Upper lobe of right lung (tissue), 1 donor: ENCODE data around the gene MAML3. TPM values are rescaled to one million over a fixed set of nuclear protein-coding genes. Genes with fewer than 3 reads are reported as not detected.

Source experiments
- ATAC-seq: fragments of 200-7000 bp; cut with Tn5 transposase; one replicate; pipeline ENCODE4 v1.9.1; 2020; ENCODE audit warnings: mild to moderate bottlenecking, moderate library complexity
- DNase-seq: peaks from one replicate; pipeline ENCODE4 v3.0.0-alpha.2; 2020
- H3K27ac ChIP-seq: fragments of 200-600 bp; one replicate; pipeline ENCODE4 v1.8.0; 2022
- H3K27me3 ChIP-seq: fragments of 200-600 bp; one replicate; pipeline ENCODE4 v1.8.0; 2022; ENCODE audit warnings: mild to moderate bottlenecking
- H3K36me3 ChIP-seq: fragments of 200-600 bp; one replicate; pipeline ENCODE4 v1.8.0; 2022
- H3K4me1 ChIP-seq: fragments of 200-600 bp; one replicate; pipeline ENCODE4 v1.8.0; 2022
- H3K4me3 ChIP-seq: fragments of 200-600 bp; one replicate; pipeline ENCODE4 v1.8.0; 2022; ENCODE audit warnings: mild to moderate bottlenecking
- H3K9me3 ChIP-seq: fragments of 200-600 bp; one replicate; pipeline ENCODE4 v1.8.0; 2022
- intact Hi-C: fragments of 100-400 bp; cut with DNase I; formaldehyde crosslinking; loops from one replicate; pipeline ENCODE4 v1.11.0; 2022
- total RNA-seq: library from RNA; stranded (reverse); fragmentation: NEBNext Ultra II Directional; extraction: Animal tissue kit (Norgen Biotek cat#: 25700); gene quantifications from one replicate; pipeline ENCODE4 v1.2.1, GENCODE V29; 2021
- TF ChIP-seq, protein P1 (sequence below): fragments of 200-600 bp; IDR thresholded peaks from one replicate; pipeline ENCODE4 v1.8.0; 2022; ENCODE audit warnings: antibody characterized with exemption
- donor health status: DM: no; HTN: yes; CAD: no; lungs with severe emphysema.

MAML3 gene
- total RNA-seq, 1 donor from 2014 or later = 13.1 TPM

DNA sequence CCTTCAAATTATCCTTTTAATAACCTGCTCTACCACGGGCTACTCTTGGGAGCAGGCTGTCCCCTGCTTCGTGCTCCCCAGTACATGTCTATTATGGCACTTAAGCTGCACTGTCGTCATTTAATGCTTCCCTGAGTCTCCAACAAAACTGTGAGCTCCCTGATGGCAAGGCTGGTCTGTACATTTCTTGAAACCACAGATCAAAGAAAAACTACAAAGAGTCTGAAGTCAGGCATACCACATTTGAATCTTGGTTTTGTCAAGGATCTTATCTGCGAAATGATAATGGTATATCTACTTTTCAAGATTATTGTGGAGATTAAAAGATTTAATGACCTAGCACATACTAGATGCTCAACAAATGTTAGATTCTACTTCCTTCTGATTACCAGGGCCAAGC is 45.7 kb downstream of the MAML3 start:
- no peak overlapping the region for H3K4me3 ChIP-seq
- no peaks in the 10 kb centered on the region for H3K27me3 ChIP-seq
- no peaks in the 10 kb centered on the region for H3K36me3 ChIP-seq
- no peak overlapping the region for H3K27ac ChIP-seq
- intact Hi-C loops = no loop called here
- ATAC-seq (no peak), DNase-seq (no peak)
- no peaks in the 10 kb centered on the region for H3K4me1 ChIP-seq
- TF ChIP-seq, protein P1, sequence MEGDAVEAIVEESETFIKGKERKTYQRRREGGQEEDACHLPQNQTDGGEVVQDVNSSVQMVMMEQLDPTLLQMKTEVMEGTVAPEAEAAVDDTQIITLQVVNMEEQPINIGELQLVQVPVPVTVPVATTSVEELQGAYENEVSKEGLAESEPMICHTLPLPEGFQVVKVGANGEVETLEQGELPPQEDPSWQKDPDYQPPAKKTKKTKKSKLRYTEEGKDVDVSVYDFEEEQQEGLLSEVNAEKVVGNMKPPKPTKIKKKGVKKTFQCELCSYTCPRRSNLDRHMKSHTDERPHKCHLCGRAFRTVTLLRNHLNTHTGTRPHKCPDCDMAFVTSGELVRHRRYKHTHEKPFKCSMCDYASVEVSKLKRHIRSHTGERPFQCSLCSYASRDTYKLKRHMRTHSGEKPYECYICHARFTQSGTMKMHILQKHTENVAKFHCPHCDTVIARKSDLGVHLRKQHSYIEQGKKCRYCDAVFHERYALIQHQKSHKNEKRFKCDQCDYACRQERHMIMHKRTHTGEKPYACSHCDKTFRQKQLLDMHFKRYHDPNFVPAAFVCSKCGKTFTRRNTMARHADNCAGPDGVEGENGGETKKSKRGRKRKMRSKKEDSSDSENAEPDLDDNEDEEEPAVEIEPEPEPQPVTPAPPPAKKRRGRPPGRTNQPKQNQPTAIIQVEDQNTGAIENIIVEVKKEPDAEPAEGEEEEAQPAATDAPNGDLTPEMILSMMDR = no peak
- no peaks in the 10 kb centered on the region for H3K9me3 ChIP-seq

- H3K4me1 ChIP-seq = no peaks in the 10 kb centered on the region
- H3K27ac ChIP-seq = no peak overlapping the region
- TF ChIP-seq, protein P1 = no peak
- no peaks in the 10 kb centered on the region for H3K36me3 ChIP-seq
- no peaks in the 10 kb centered on the region for H3K27me3 ChIP-seq
- no peak overlapping the region for H3K4me3 ChIP-seq
- no peaks in the 10 kb centered on the region for H3K9me3 ChIP-seq
- ATAC-seq (peak; percentile 50), DNase-seq (no peak)
- intact Hi-C loops = no loop called here
These were observed 47.6 kb downstream of the MAML3 start for GRCh38 chr4:140106289-140106844.

GRCh38 chr4:140105436-140105835 is 48.5 kb downstream of the MAML3 start:
- H3K27me3 ChIP-seq = no peaks in the 10 kb centered on the region
- ATAC-seq = no peak
- H3K4me3 ChIP-seq = no peak overlapping the region
- DNase-seq = no peak
- TF ChIP-seq, protein P1 = no peak
- no peaks in the 10 kb centered on the region for H3K9me3 ChIP-seq
- no peaks in the 10 kb centered on the region for H3K4me1 ChIP-seq
- intact Hi-C loops = no loop called here
- H3K27ac ChIP-seq = no peak overlapping the region
- H3K36me3 ChIP-seq = no peaks in the 10 kb centered on the region

DNA sequence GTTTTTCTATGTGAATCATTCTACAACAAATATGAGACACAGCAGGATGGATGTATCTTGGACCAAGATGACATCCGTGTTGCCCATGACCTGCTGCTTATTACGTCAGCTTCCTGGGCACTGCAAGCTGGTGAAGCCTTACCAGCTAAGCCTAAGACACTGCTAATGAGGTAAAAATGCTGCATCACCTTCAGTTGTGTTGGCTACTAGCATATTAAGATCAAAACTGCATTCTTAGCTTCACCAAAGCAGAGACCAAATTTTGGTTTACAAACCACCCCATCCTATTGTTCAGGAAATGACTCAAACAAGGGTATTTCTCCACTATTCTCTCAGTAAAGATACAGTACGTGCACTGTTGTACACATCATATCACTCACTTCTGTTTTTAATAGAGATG is 50.3 kb downstream of the MAML3 start:
- DNase-seq (no peak), ATAC-seq (no peak)
- intact Hi-C loops = no loop called here
- H3K36me3 ChIP-seq = no peaks in the 10 kb centered on the region
- TF ChIP-seq, protein P1 = no peak
- no peak overlapping the region for H3K27ac ChIP-seq
- no peaks in the 10 kb centered on the region for H3K9me3 ChIP-seq
- no peak overlapping the region for H3K4me3 ChIP-seq
- peaks cover 12% of the 10 kb centered on the region for H3K4me1 ChIP-seq
- no peaks in the 10 kb centered on the region for H3K27me3 ChIP-seq

- Histone ChIP-seq H3K36me3 (no peaks in the 10 kb centered on the region), H3K4me3 (no peak overlapping the region), H3K4me1 (peaks cover 25% of the 10 kb centered on the region), H3K9me3 (no peaks in the 10 kb centered on the region), H3K27ac (no peak overlapping the region), H3K27me3 (no peaks in the 10 kb centered on the region)
- DNase-seq = no peak
- no peak for ATAC-seq
- intact Hi-C loops = no loop called here
- TF ChIP-seq, protein P1 = no peak
These were observed 51.6 kb downstream of the MAML3 start for GRCh38 chr4:140102421-140102820.

- Histone ChIP-seq H3K4me1 (peaks cover 39% of the 10 kb centered on the region), H3K9me3 (no peaks in the 10 kb centered on the region), H3K36me3 (no peaks in the 10 kb centered on the region), H3K27ac (peak overlapping the region; percentile 43), H3K27me3 (no peaks in the 10 kb centered on the region), H3K4me3 (no peak overlapping the region)
- ATAC-seq (no peak), DNase-seq (no peak)
- intact Hi-C loops = no loop called here
- TF ChIP-seq, protein P1 = no peak
These were observed 53.2 kb downstream of the MAML3 start for GRCh38 chr4:140100771-140101170.
